Mucosa of rectum (tissue), 2 donors: ENCODE results near the gene GTSF1L.

Experiments
- H3K27ac ChIP-seq, 2 donors: one replicate each; pipeline ENCODE4 v1.7.0; 2013; ENCODE audit warnings: inconsistent platforms in 2 of 2, low read depth in 2 of 2, low read length in 2 of 2
- H3K27me3 ChIP-seq, 2 donors: one replicate each; pipeline ENCODE4 v1.7.0; 2013; ENCODE audit warnings: low read length in 2 of 2; ENCODE audit not compliant: control insufficient read depth in 2 of 2, insufficient read depth in 2 of 2
- H3K36me3 ChIP-seq, 2 donors: one replicate each; pipeline ENCODE4 v1.7.0; 2013; ENCODE audit warnings: low read length in 2 of 2; ENCODE audit not compliant: control insufficient read depth in 2 of 2, insufficient read depth in 2 of 2
- H3K4me1 ChIP-seq, 2 donors: one replicate each; pipeline ENCODE4 v1.7.0; 2013; ENCODE audit warnings: low read length in 2 of 2, mild to moderate bottlenecking in 1 of 2; ENCODE audit not compliant: control insufficient read depth in 2 of 2, insufficient read depth in 2 of 2
- H3K4me3 ChIP-seq, 2 donors: one replicate each; pipeline ENCODE4 v1.7.0; 2013; ENCODE audit warnings: low read length in 2 of 2
- H3K9ac ChIP-seq, 2 donors: one replicate each; pipeline ENCODE4 v1.7.0; 2013; ENCODE audit warnings: low read length in 2 of 2, low read depth in 1 of 2, mild to moderate bottlenecking in 1 of 2
- H3K9me3 ChIP-seq, 2 donors: one replicate each; pipeline ENCODE4 v1.7.0; 2013; ENCODE audit warnings: low read length in 2 of 2; ENCODE audit not compliant: control insufficient read depth in 2 of 2
- donor health status: healthy.
- donor health status: Normal muscosa, but diverticular disease.

Gene GTSF1L

GRCh38 chr20:43748274-43748673, 21.5 kb upstream of the GTSF1L start:
- Histone ChIP-seq H3K36me3 (no peaks in the 10 kb centered on the region), H3K27ac (no peak overlapping the region), H3K4me3 (no peak overlapping the region), H3K9ac (no peak overlapping the region), H3K9me3 (no peaks in the 10 kb centered on the region), H3K27me3 (peaks cover 2 to 3% of the 10 kb centered on the region in 2 donors), H3K4me1 (peaks cover 2 to 10% of the 10 kb centered on the region in 2 donors)

- Histone ChIP-seq H3K27me3 (peaks cover 0 to 6% of the 10 kb centered on the region in 2 donors), H3K4me1 (peaks cover 0 to 2% of the 10 kb centered on the region in 2 donors), H3K9ac (no peak overlapping the region), H3K36me3 (no peaks in the 10 kb centered on the region), H3K9me3 (no peaks in the 10 kb centered on the region), H3K4me3 (no peak overlapping the region), H3K27ac (no peak overlapping the region)
These were observed 19.7 kb upstream of the GTSF1L start for GRCh38 chr20:43746344-43747137.

- no peaks in the 10 kb centered on the region for H3K9me3 ChIP-seq
- H3K27ac ChIP-seq, result no peak overlapping the region
- peaks cover 0 to 2% of the 10 kb centered on the region in 2 donors for H3K4me1 ChIP-seq
- no peak overlapping the region for H3K9ac ChIP-seq
- no peak overlapping the region for H3K4me3 ChIP-seq
- no peaks in the 10 kb centered on the region for H3K36me3 ChIP-seq
- peaks cover 0 to 6% of the 10 kb centered on the region in 2 donors for H3K27me3 ChIP-seq
These were observed 18.3 kb upstream of the GTSF1L start for GRCh38 chr20:43744966-43745730.

- Histone ChIP-seq H3K36me3 (no peaks in the 10 kb centered on the region), H3K9me3 (no peaks in the 10 kb centered on the region), H3K4me1 (no peaks in the 10 kb centered on the region), H3K27ac (no peak overlapping the region), H3K27me3 (peaks cover 0 to 6% of the 10 kb centered on the region in 2 donors), H3K4me3 (no peak overlapping the region), H3K9ac (no peak overlapping the region)
These were observed 17.4 kb upstream of the GTSF1L start for GRCh38 chr20:43744151-43744611.

GRCh38 chr20:43740642-43741041, 13.8 kb upstream of the GTSF1L start:
- Histone ChIP-seq H3K9ac (no peak overlapping the region), H3K9me3 (no peaks in the 10 kb centered on the region), H3K4me1 (peaks cover 0 to 3% of the 10 kb centered on the region in 2 donors), H3K36me3 (no peaks in the 10 kb centered on the region), H3K27me3 (peaks cover 0 to 6% of the 10 kb centered on the region in 2 donors), H3K27ac (no peak overlapping the region), H3K4me3 (no peak overlapping the region)

- H3K4me3 ChIP-seq, result no peak overlapping the region
- no peak overlapping the region for H3K9ac ChIP-seq
- H3K27me3 ChIP-seq, result peaks cover 0 to 6% of the 10 kb centered on the region in 2 donors
- no peaks in the 10 kb centered on the region for H3K9me3 ChIP-seq
- no peak overlapping the region for H3K27ac ChIP-seq
- no peaks in the 10 kb centered on the region for H3K36me3 ChIP-seq
- peaks cover 0 to 3% of the 10 kb centered on the region in 2 donors for H3K4me1 ChIP-seq
These were observed 12.4 kb upstream of the GTSF1L start for GRCh38 chr20:43739148-43739749.

GRCh38 chr20:43737925-43738324, 11.1 kb upstream of the GTSF1L start:
- Histone ChIP-seq H3K27me3 (peaks cover 0 to 2% of the 10 kb centered on the region in 2 donors), H3K4me3 (no peak overlapping the region)

GRCh38 chr20:43736588-43737158, 9.9 kb upstream of the GTSF1L start:
- H3K4me1 ChIP-seq, result peaks cover 0 to 3% of the 10 kb centered on the region in 2 donors
- no peaks in the 10 kb centered on the region for H3K9me3 ChIP-seq
- H3K27ac ChIP-seq, result no peak overlapping the region
- H3K27me3 ChIP-seq, result no peaks in the 10 kb centered on the region
- H3K9ac ChIP-seq, result no peak overlapping the region
- no peaks in the 10 kb centered on the region for H3K36me3 ChIP-seq
- no peak overlapping the region for H3K4me3 ChIP-seq

More at GRCh38 chr20:43737925-43738324, 11.1 kb upstream of the GTSF1L start:
- Histone ChIP-seq H3K4me1 (peaks cover 0 to 3% of the 10 kb centered on the region in 2 donors), H3K9ac (no peak overlapping the region), H3K27ac (no peak overlapping the region), H3K9me3 (no peaks in the 10 kb centered on the region), H3K36me3 (no peaks in the 10 kb centered on the region)

- Histone ChIP-seq H3K27ac (no peak overlapping the region), H3K9ac (no peak overlapping the region), H3K4me1 (peaks cover 0 to 3% of the 10 kb centered on the region in 2 donors), H3K4me3 (no peak overlapping the region), H3K27me3 (no peaks in the 10 kb centered on the region), H3K36me3 (no peaks in the 10 kb centered on the region), H3K9me3 (no peaks in the 10 kb centered on the region)
These were observed 5.1 kb upstream of the GTSF1L start for GRCh38 chr20:43731927-43732326.
